Sigmoid colon (tissue), 4 donors: ENCODE results near the gene SHPK.

Experiments
- CTCF ChIP-seq, 4 experiments: fragments of 450-650 bp in 3 of 4; fragments of 200-600 bp in 1 of 4; IDR thresholded peaks; one replicate each; pipeline ENCODE4 v1.5.1; 2016 to 2019; ENCODE audit warnings: antibody characterized with exemption in 4 of 4, mild to moderate bottlenecking in 3 of 4, moderate library complexity in 2 of 4
- EP300 ChIP-seq, 4 donors: sonication (generic); formaldehyde crosslinking; IDR thresholded peaks; one replicate each; pipeline ENCODE4 v1.6.1; 2017; ENCODE audit warnings: antibody characterized with exemption in 4 of 4

DNA sequence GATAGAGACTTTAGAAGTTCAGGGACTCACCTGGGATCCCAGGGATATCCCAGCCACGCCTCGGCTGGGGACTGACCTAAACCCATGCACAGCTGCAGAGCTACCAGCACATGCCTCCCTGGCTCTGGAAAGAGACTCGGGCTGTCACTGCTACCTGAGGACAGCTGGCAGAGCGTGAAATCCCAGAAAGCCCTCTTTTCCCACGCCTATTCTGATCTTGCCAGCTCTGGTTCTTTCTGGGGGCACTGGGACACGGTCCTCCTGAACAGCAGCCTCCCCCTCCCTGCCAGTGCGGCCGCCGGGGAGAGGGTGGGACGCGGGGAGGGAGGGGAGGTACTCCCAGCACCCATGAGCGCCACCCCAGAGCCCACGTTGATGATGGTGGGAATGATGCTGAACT is 49.1 kb upstream of the SHPK start:
- TF ChIP-seq EP300 (IDR thresholded peaks at IDR 0.05) (no peak), CTCF (IDR thresholded peaks at IDR 0.05) (no peak)
